HCT116 (cell line): ENCODE data around the gene TMPRSS7. TPM values are rescaled to one million over a fixed set of nuclear protein-coding genes. Genes with fewer than 3 reads are reported as not detected.

Experiments
- ATAC-seq: fragments of 200-7000 bp; cut with Tn5 transposase; 2 replicates; pipeline ENCODE4 v1.9.1; 2020; ENCODE audit warnings: mild to moderate bottlenecking, moderate library complexity
- BruUV-seq: library from RNA; stranded (reverse); fragments of 400-500 nt; replicated peaks from 2 replicates; lab custom pipeline; 2021; lab: Mats Ljungman, UMichigan
- CTCF ChIA-PET: fragments of 300-600 bp; sonication (Branson Sonifier 250); formaldehyde crosslinking; loops from one replicate; lab custom pipeline; 2021; ENCODE audit warnings: antibody characterized with exemption; lab: Charles Lee
- POLR2A ChIA-PET: fragments of 300-600, 350-600 bp; sonication (Branson Sonifier 250); formaldehyde crosslinking; loops from one replicate; lab custom pipeline; 2021; ENCODE audit warnings: antibody characterized with exemption; lab: Charles Lee
- RAD21 ChIA-PET, 2 experiments: fragments of 300-600 bp; sonication (Branson Sonifier 250); formaldehyde crosslinking; loops; one replicate each; lab custom pipeline; 2023; ENCODE audit warnings: low total read pairs in 2 of 2; ENCODE audit not compliant: uncharacterized antibody in 2 of 2, unreplicated experiment in 2 of 2, low non-redundant PET in 1 of 2; lab: Charles Lee
- DNase-seq: peaks from one replicate; pipeline ENCODE4 v3.0.0-alpha.2; 2010; ENCODE audit warnings: low read depth, low spot score
- H2AFZ ChIP-seq: fragments of 200-600 bp; shearing (Covaris generic), sonication (generic); 2 replicates; pipeline ENCODE4 v1.6.1; 2017; ENCODE audit warnings: low read depth, mixed run types, mixed read lengths, antibody characterized with exemption, low read length; ENCODE audit not compliant: poor library complexity, severe bottlenecking
- H3K27ac ChIP-seq: 2 replicates; pipeline ENCODE4 v1.5.1; 2012; ENCODE audit warnings: low read depth, low read length
- H3K27me3 ChIP-seq: fragments of 200-600 bp; sonication (generic); 2 replicates; pipeline ENCODE4 v1.6.1; 2016; ENCODE audit warnings: mixed run types, low read length, mixed read lengths; ENCODE audit not compliant: insufficient read depth
- H3K36me3 ChIP-seq, 2 experiments: fragments of 200-500 bp in 1 of 2; fragments of 200-600 bp in 1 of 2; sonication (Bioruptor generic) in 1 of 2; sonication (generic) in 1 of 2; 2 replicates each; pipeline versions ENCODE4 v1.5.1 to v1.6.1; 2014 to 2016; ENCODE audit warnings: low read length in 2 of 2, inconsistent platforms in 1 of 2, mixed read lengths in 1 of 2, mixed run types in 1 of 2; ENCODE audit not compliant: insufficient read depth in 2 of 2, control insufficient read depth in 1 of 2
- H3K4me1 ChIP-seq, 2 experiments: fragments of 200-600 bp in 1 of 2; sonication (generic) in 1 of 2; 2 replicates each; pipeline versions ENCODE4 v1.5.1 to v1.6.1; 2012 to 2017; ENCODE audit warnings: low read length in 2 of 2, inconsistent platforms in 1 of 2, mild to moderate bottlenecking in 1 of 2, mixed read lengths in 1 of 2, mixed run types in 1 of 2, moderate library complexity in 1 of 2; ENCODE audit not compliant: insufficient read depth in 2 of 2, control insufficient read depth in 1 of 2
- H3K4me2 ChIP-seq: fragments of 200-600 bp; sonication (generic); 2 replicates; pipeline ENCODE4 v1.6.1; 2017; ENCODE audit warnings: mixed run types, low read length, mixed read lengths
- H3K4me3 ChIP-seq, 2 experiments: fragments of 200-600 bp in 1 of 2; sonication (generic) in 1 of 2; replicated peaks in 1 of 2; 2 replicates each; pipeline ENCODE4 v1.5.1; 2011 to 2016; ENCODE audit warnings: low read length in 2 of 2, control low read depth in 1 of 2, low read depth in 1 of 2, mild to moderate bottlenecking in 1 of 2, mixed read lengths in 1 of 2, mixed run types in 1 of 2
- H3K79me2 ChIP-seq: fragments of 200-600 bp; sonication (generic); 2 replicates; pipeline ENCODE4 v1.6.1; 2017; ENCODE audit warnings: mild to moderate bottlenecking, mixed run types, low read length, moderate library complexity, mixed read lengths; ENCODE audit not compliant: insufficient read depth
- H3K9ac ChIP-seq: fragments of 200-600 bp; sonication (generic); 2 replicates; pipeline ENCODE4 v1.6.1; 2016; ENCODE audit warnings: low read length, mixed read lengths
- H3K9me2 ChIP-seq: fragments of 200-600 bp; sonication (generic), shearing (Covaris generic); 2 replicates; pipeline ENCODE4 v1.6.1; 2017; ENCODE audit warnings: mixed run types, mild to moderate bottlenecking, moderate library complexity; ENCODE audit not compliant: insufficient read depth
- H3K9me3 ChIP-seq, 2 experiments: fragments of 200-500 bp in 1 of 2; fragments of 200-600 bp in 1 of 2; sonication (Bioruptor generic) in 1 of 2; sonication (generic) in 1 of 2; 2 replicates each; pipeline ENCODE4 v1.6.1; 2014 to 2017; ENCODE audit warnings: low read length in 2 of 2, mixed read lengths in 2 of 2, inconsistent platforms in 1 of 2, low read depth in 1 of 2, mild to moderate bottlenecking in 1 of 2, mixed run types in 1 of 2, moderate library complexity in 1 of 2; ENCODE audit not compliant: control insufficient read depth in 1 of 2, insufficient read depth in 1 of 2
- H4K20me1 ChIP-seq: fragments of 200-600 bp; sonication (generic), shearing (Covaris generic); 2 replicates; pipeline ENCODE4 v1.6.1; 2017; ENCODE audit warnings: mixed run types, mild to moderate bottlenecking, moderate library complexity; ENCODE audit not compliant: insufficient read depth
- CEBPB ChIP-seq: IDR thresholded peaks from 2 replicates; pipeline ENCODE4 v1.6.1; 2012; ENCODE audit warnings: low read depth
- EGR1 ChIP-seq: IDR thresholded peaks from 2 replicates; pipeline ENCODE4 v1.6.1; 2012; ENCODE audit warnings: low read depth
- ELF1 ChIP-seq: IDR thresholded peaks from 2 replicates; pipeline ENCODE4 v1.6.1; 2012; ENCODE audit warnings: low read depth, borderline replicate concordance
- EZH2 ChIP-seq: fragments of 200-600 bp; sonication (generic); IDR thresholded peaks from 2 replicates; pipeline ENCODE4 v1.6.1; 2017; ENCODE audit warnings: antibody characterized with exemption, mixed run types
- EZH2phosphoT487 ChIP-seq: fragments of 200-600 bp; IDR thresholded peaks from 2 replicates; pipeline ENCODE4 v1.6.1; 2018; ENCODE audit warnings: antibody characterized with exemption, borderline replicate concordance
- FOSL1 ChIP-seq: IDR thresholded peaks from 2 replicates; pipeline ENCODE4 v1.6.1; 2012; ENCODE audit warnings: low read depth
- JUND ChIP-seq: IDR thresholded peaks from 2 replicates; pipeline ENCODE4 v1.6.1; 2012
- POLR2A ChIP-seq: IDR thresholded peaks from 2 replicates; pipeline ENCODE4 v1.7.0; 2011; ENCODE audit warnings: borderline replicate concordance; ENCODE audit not compliant: insufficient read depth, insufficient read length; ENCODE audit errors: extremely low read depth
- POLR2AphosphoS5 ChIP-seq: IDR thresholded peaks from 2 replicates; pipeline ENCODE4 v1.6.1; 2011; ENCODE audit warnings: mild to moderate bottlenecking, low read depth, low read length, moderate library complexity
- RAD21 ChIP-seq: IDR thresholded peaks from 2 replicates; pipeline ENCODE4 v1.6.1; 2012; ENCODE audit warnings: low read depth, mild to moderate bottlenecking
- SIN3A ChIP-seq: IDR thresholded peaks from 2 replicates; pipeline ENCODE4 v1.6.1; 2012; ENCODE audit warnings: low read depth
- SP1 ChIP-seq: IDR thresholded peaks from 2 replicates; pipeline ENCODE4 v1.6.1; 2012; ENCODE audit warnings: low read depth
- TCF7L2 ChIP-seq: IDR thresholded peaks from 2 replicates; pipeline ENCODE4 v1.7.0; 2011; ENCODE audit warnings: borderline replicate concordance, inconsistent platforms; ENCODE audit not compliant: insufficient read depth, insufficient read length; ENCODE audit errors: extremely low read depth
- YY1 ChIP-seq: IDR thresholded peaks from 2 replicates; pipeline ENCODE4 v1.6.1; 2011; ENCODE audit warnings: low read length, low read depth, moderate library complexity, mild to moderate bottlenecking; ENCODE audit not compliant: insufficient replicate concordance; ENCODE audit errors: extremely low read depth
- ZNF274 ChIP-seq: fragments of 200-500 bp; sonication (Bioruptor generic); IDR thresholded peaks from 2 replicates; pipeline ENCODE4 v1.6.1; 2014; ENCODE audit warnings: mild to moderate bottlenecking, low read depth, low read length, inconsistent platforms
- intact Hi-C: fragments of 100-400 bp; cut with micrococcal nuclease; formaldehyde crosslinking; loops from 2 replicates; pipeline ENCODE4 v1.10.0; 2022
- total RNA-seq: library from RNA; stranded (reverse); gene quantifications from one replicate; pipeline ENCODE4 v1.2.1, GENCODE V29; 2021; ENCODE audit not compliant: unreplicated experiment
- TF ChIP-seq, protein P1 (sequence below): IDR thresholded peaks from 2 replicates; pipeline ENCODE4 v1.6.1; 2012
- TF ChIP-seq, protein P2 (sequence below): IDR thresholded peaks from 2 replicates; pipeline ENCODE4 v1.6.1; 2011; ENCODE audit warnings: mild to moderate bottlenecking, low read length, moderate library complexity; ENCODE audit not compliant: insufficient replicate concordance; ENCODE audit errors: extremely low read depth
- TF ChIP-seq, protein P3 (sequence below): IDR thresholded peaks from 2 replicates; pipeline ENCODE4 v1.6.1; 2012
- TF ChIP-seq, protein P4 (sequence below), 3 experiments: fragments of 200-600 bp in 1 of 3; sonication (generic) in 1 of 3; IDR thresholded peaks in 2 of 3; conservative IDR thresholded peaks in 1 of 3; 2 replicates each; pipeline ENCODE4 v1.5.1; 2012 to 2017; ENCODE audit warnings: low read depth in 2 of 3, low read length in 2 of 3, antibody characterized with exemption in 1 of 3, borderline replicate concordance in 1 of 3, control low read depth in 1 of 3, mild to moderate bottlenecking in 1 of 3, mixed read lengths in 1 of 3, mixed run types in 1 of 3, moderate library complexity in 1 of 3; ENCODE audit not compliant: insufficient read depth in 1 of 3

The TMPRSS7 gene
- total RNA-seq, 1 experiment from 2014 or later: not detected

DNA sequence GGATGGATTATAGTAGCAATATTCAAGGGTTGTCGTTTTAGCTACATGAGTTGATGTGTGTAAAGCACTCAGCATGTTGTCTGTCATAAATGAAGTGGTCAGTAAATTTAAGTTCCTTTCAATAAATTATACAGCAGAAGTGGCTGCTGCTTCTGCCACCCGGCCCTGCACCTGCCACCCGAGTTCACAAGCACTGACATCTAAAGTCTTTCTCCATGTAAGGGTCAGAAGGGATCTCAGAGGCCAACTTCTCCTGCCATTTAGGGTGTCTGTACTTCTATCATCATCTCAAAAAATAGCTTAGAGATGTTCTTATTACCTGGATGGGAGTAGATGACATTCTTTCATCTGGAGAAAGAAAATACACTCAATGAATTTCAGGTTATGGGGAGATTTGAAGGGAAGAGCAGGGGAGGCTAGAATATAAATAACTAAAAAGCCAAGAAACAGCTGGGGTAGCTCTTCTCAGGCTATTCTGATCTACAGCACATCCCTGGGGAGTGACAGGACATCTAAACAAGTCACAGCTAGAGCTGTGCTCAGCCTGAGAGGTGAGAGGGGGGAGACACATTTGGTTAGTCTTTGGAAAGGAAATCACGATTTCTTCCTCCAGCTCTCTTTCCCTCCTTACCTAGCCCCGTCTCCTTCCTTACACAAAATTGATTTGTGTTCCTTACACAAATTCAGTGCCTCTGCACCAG, 90.5 kb downstream of the TMPRSS7 start:
- no peaks in the 10 kb centered on the region for H3K79me2 ChIP-seq
- H3K9me2 ChIP-seq: no peaks in the 10 kb centered on the region
- no peak for DNase-seq
- H3K27ac ChIP-seq: no peak overlapping the region
- ChIA-PET POLR2A (no interaction called here), CTCF (interaction anchor here (0.7 kb wide), 1 partner anchor 13 kb away, joined by 3 read pairs; no protein-coding TSS in a partner anchor), RAD21 (no interaction called here)
- H4K20me1 ChIP-seq: no peaks in the 10 kb centered on the region
- no peak for TF ChIP-seq ZNF274
- TF ChIP-seq CEBPB: no peak
- TF ChIP-seq POLR2AphosphoS5: no peak
- no peak for TF ChIP-seq RAD21
- TF ChIP-seq, protein P1, sequence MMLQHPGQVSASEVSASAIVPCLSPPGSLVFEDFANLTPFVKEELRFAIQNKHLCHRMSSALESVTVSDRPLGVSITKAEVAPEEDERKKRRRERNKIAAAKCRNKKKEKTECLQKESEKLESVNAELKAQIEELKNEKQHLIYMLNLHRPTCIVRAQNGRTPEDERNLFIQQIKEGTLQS: no peak
- no peak for TF ChIP-seq EZH2
- no peak for TF ChIP-seq SP1
- TF ChIP-seq, protein P2, sequence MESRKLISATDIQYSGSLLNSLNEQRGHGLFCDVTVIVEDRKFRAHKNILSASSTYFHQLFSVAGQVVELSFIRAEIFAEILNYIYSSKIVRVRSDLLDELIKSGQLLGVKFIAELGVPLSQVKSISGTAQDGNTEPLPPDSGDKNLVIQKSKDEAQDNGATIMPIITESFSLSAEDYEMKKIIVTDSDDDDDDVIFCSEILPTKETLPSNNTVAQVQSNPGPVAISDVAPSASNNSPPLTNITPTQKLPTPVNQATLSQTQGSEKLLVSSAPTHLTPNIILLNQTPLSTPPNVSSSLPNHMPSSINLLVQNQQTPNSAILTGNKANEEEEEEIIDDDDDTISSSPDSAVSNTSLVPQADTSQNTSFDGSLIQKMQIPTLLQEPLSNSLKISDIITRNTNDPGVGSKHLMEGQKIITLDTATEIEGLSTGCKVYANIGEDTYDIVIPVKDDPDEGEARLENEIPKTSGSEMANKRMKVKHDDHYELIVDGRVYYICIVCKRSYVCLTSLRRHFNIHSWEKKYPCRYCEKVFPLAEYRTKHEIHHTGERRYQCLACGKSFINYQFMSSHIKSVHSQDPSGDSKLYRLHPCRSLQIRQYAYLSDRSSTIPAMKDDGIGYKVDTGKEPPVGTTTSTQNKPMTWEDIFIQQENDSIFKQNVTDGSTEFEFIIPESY: no peak
- TF ChIP-seq, protein P3, sequence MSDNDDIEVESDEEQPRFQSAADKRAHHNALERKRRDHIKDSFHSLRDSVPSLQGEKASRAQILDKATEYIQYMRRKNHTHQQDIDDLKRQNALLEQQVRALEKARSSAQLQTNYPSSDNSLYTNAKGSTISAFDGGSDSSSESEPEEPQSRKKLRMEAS: no peak
- TF ChIP-seq FOSL1: no peak
- no peak for TF ChIP-seq EZH2phosphoT487
- TF ChIP-seq, protein P4, sequence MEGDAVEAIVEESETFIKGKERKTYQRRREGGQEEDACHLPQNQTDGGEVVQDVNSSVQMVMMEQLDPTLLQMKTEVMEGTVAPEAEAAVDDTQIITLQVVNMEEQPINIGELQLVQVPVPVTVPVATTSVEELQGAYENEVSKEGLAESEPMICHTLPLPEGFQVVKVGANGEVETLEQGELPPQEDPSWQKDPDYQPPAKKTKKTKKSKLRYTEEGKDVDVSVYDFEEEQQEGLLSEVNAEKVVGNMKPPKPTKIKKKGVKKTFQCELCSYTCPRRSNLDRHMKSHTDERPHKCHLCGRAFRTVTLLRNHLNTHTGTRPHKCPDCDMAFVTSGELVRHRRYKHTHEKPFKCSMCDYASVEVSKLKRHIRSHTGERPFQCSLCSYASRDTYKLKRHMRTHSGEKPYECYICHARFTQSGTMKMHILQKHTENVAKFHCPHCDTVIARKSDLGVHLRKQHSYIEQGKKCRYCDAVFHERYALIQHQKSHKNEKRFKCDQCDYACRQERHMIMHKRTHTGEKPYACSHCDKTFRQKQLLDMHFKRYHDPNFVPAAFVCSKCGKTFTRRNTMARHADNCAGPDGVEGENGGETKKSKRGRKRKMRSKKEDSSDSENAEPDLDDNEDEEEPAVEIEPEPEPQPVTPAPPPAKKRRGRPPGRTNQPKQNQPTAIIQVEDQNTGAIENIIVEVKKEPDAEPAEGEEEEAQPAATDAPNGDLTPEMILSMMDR (IDR thresholded peaks at IDR 0.05 in 2 of 3, conservative IDR thresholded peaks at IDR 0.05 in 1 of 3; ENCODE audit: borderline replicate concordance in 1 of 3, insufficient read depth in 1 of 3, low read depth in 2 of 3, low read length in 2 of 3): no peak
- no peak for TF ChIP-seq YY1
- no peak for TF ChIP-seq ELF1
- TF ChIP-seq EGR1: no peak
- no peak for TF ChIP-seq POLR2A
- TF ChIP-seq JUND: no peak
- TF ChIP-seq TCF7L2: no peak
- no peak for TF ChIP-seq SIN3A
- H3K4me3 ChIP-seq: no peak overlapping the region
- H3K36me3 ChIP-seq: peaks cover 4 to 7% of the 10 kb centered on the region in 2 experiments; a peak in 2 of 4 replicates
- H3K4me1 ChIP-seq: no peaks in the 10 kb centered on the region
- intact Hi-C loops: no loop called here
- no peak overlapping the region for H3K4me2 ChIP-seq
- no peak overlapping the region for H3K9ac ChIP-seq
- no TSS peak for BruUV-seq
- no peak overlapping the region for H2AFZ ChIP-seq
- H3K27me3 ChIP-seq: no peaks in the 10 kb centered on the region
- ATAC-seq: no peak
- no peaks in the 10 kb centered on the region for H3K9me3 ChIP-seq
